Bronchial epithelial cell (primary cell): ENCODE measurements around the gene KLHL40. TPM values are rescaled to one million over a fixed set of nuclear protein-coding genes. Genes with fewer than 3 reads are reported as not detected.

ENCODE experiments used
- DNase-seq: peaks from one replicate; pipeline ENCODE4 v3.0.0-alpha.2; 2010; ENCODE audit warnings: low read depth
- FAIRE-seq: peaks from 2 replicates; lab custom pipeline; 2011; peaks lifted over from hg19 to GRCh38; lab: Jason Lieb, UNC
- H3K27me3 ChIP-seq: 2 replicates; pipeline ENCODE4 v1.5.1; 2011; ENCODE audit warnings: low read length; ENCODE audit not compliant: control insufficient read depth, insufficient read depth
- H3K36me3 ChIP-seq: 2 replicates; pipeline ENCODE4 v1.5.1; 2011; ENCODE audit warnings: low read length; ENCODE audit not compliant: control insufficient read depth, insufficient read depth
- H3K4me3 ChIP-seq: 2 replicates; pipeline ENCODE4 v1.5.1; 2011; ENCODE audit warnings: mild to moderate bottlenecking, low read depth, low read length, control low read depth
- total RNA-seq: library from RNA; depleted of rRNA; stranded (reverse); fragments of >200 nt; gene quantifications from 2 replicates; pipeline ENCODE4 v1.2.1, GENCODE V29; 2014
- TF ChIP-seq, protein P1 (sequence below): IDR thresholded peaks from 2 replicates; pipeline ENCODE4 v1.5.1; 2011; ENCODE audit warnings: mild to moderate bottlenecking, moderate library complexity, low read length, control low read depth, inconsistent platforms; ENCODE audit not compliant: insufficient read depth, severe bottlenecking

Gene KLHL40
- total RNA-seq, 1 donor from 2014 or later = not detected

DNA sequence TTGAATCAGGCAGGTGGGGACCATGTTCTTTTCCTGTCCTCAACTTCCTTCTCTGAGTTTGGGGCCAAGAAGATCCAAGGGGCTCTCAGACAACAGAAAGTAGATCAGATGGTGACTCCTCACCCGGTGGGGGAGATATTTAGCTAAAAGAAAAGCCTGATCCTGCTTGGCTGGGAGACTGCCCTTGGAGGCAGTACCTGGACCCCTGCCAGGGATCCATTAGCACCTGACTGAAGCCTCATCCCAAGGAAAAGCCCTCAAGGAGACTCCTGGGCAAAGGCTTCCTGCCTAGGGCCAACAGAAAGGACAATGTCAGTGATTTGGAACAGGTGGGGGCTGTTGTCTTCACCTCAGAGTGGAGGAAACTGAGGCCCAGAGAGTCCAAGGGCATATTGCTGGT lies 50.7 kb downstream of the KLHL40 start:
- TF ChIP-seq, protein P1, sequence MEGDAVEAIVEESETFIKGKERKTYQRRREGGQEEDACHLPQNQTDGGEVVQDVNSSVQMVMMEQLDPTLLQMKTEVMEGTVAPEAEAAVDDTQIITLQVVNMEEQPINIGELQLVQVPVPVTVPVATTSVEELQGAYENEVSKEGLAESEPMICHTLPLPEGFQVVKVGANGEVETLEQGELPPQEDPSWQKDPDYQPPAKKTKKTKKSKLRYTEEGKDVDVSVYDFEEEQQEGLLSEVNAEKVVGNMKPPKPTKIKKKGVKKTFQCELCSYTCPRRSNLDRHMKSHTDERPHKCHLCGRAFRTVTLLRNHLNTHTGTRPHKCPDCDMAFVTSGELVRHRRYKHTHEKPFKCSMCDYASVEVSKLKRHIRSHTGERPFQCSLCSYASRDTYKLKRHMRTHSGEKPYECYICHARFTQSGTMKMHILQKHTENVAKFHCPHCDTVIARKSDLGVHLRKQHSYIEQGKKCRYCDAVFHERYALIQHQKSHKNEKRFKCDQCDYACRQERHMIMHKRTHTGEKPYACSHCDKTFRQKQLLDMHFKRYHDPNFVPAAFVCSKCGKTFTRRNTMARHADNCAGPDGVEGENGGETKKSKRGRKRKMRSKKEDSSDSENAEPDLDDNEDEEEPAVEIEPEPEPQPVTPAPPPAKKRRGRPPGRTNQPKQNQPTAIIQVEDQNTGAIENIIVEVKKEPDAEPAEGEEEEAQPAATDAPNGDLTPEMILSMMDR = no peak
- H3K4me3 ChIP-seq = no peak overlapping the region

GRCh38 chr3:42736531-42736930 lies 51.2 kb downstream of the KLHL40 start:
- H3K36me3 ChIP-seq = no peaks in the 10 kb centered on the region
- DNase-seq = no peak
- peaks cover 4% of the 10 kb centered on the region for H3K27me3 ChIP-seq
- no peak for FAIRE-seq
- TF ChIP-seq, protein P1 = no peak
- no peak overlapping the region for H3K4me3 ChIP-seq

More for the DNA sequence above, 50.7 kb downstream of the KLHL40 start:
- FAIRE-seq (peak; percentile 68), DNase-seq (no peak)
- H3K27me3 ChIP-seq = peaks cover 4% of the 10 kb centered on the region
- no peaks in the 10 kb centered on the region for H3K36me3 ChIP-seq

DNA sequence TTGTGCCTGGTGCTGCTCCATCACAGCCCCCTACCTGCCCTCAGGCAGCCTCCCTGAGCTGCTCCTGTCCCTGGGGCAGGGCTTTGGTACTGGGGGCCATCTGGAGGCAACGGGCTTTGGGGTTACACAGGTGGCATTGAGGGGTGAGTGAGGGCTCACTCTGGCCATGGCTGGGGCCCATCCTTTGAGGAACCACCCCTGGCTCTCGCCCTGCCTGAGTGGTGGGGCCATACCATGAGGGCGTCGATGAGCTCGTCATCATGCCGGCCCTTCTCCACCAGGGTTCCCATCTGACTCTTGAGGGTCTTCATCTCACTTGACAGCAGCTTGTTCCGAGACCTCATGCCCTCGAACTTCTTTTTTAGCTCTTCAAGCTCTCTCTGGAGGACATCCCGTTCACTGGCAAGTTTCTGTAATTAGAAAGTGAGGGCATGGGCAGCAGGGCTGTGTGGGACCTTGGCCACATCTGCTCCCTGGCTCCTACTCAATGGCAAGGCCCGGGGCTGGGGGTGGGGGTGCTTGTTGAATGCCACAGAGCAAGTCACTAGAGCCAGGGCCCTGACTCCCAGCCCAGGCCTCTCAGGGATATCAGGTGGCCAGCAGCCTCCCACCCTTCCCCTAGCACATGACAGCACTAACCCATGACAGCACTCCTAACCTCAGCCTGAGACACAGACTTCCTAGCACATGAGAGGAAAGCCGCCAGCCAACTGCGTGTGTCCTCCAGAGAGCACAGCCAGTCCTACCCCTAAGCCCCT lies 54.2 kb downstream of the KLHL40 start:
- FAIRE-seq = no peak
- Histone ChIP-seq H3K36me3 (no peaks in the 10 kb centered on the region), H3K27me3 (peaks cover 2% of the 10 kb centered on the region), H3K4me3 (no peak overlapping the region)
- no peak for DNase-seq
- TF ChIP-seq, protein P1 = no peak

GRCh38 chr3:42741796-42742195 lies 56.5 kb downstream of the KLHL40 start:
- no peak overlapping the region for H3K4me3 ChIP-seq
- FAIRE-seq (no peak), DNase-seq (no peak)
- no peaks in the 10 kb centered on the region for H3K36me3 ChIP-seq
- TF ChIP-seq, protein P1 = no peak
- no peaks in the 10 kb centered on the region for H3K27me3 ChIP-seq

Other genes starting within 250 kb of the KLHL40 start
- 4.2 and 5.8 TPM in 2 replicates for gene VIPR1, start 182.9 kb upstream of the KLHL40 start, total RNA-seq
- gene SEC22C, start 103.6 kb upstream of the KLHL40 start, total RNA-seq = 44.7 and 55.0 TPM in 2 replicates
- gene SS18L2, start 94.7 kb upstream of the KLHL40 start, total RNA-seq = 22.1 and 25.0 TPM in 2 replicates
- gene NKTR, start 84.9 kb upstream of the KLHL40 start, total RNA-seq = 33.4 and 36.4 TPM in 2 replicates
- gene ZBTB47, start 31.8 kb upstream of the KLHL40 start, total RNA-seq = 5.8 and 7.6 TPM in 2 replicates
- gene HHATL, start 17.3 kb downstream of the KLHL40 start, total RNA-seq = not detected in 2 replicates
- gene CCDC13, start 87.7 kb downstream of the KLHL40 start, total RNA-seq = 1.4 and 1.6 TPM in 2 replicates
- 219 and 291 TPM in 2 replicates for gene HIGD1A, start 119.0 kb downstream of the KLHL40 start, total RNA-seq
- gene ACKR2, start 123.9 kb downstream of the KLHL40 start, total RNA-seq = 1.3 and 3.3 TPM in 2 replicates
- gene CYP8B1, start 190.3 kb downstream of the KLHL40 start, total RNA-seq = not detected in 2 replicates
- 1.0 and 1.3 TPM in 2 replicates for gene ZNF662, start 220.6 kb downstream of the KLHL40 start, total RNA-seq